ENCODE data around the gene IL4I1.
A peak's percentile ranks its signal among the peaks of the same experiment; 100 is the strongest.

Gene IL4I1

GRCh38 chr19:49884109-49884508 is 12.6 kb downstream of the IL4I1 start:
- peaks cover 14% of the 10 kb centered on the region for H3K36me3 ChIP-seq
- DNase-seq, result no peak
- H3K27me3 ChIP-seq, result no peaks in the 10 kb centered on the region
- no peak overlapping the region for H3K4me3 ChIP-seq (ENCODE audit: low read depth, low read length)
- H3K4me1 ChIP-seq, result no peaks in the 10 kb centered on the region
- H3K9me3 ChIP-seq, result no peaks in the 10 kb centered on the region
- TF ChIP-seq CTCF (IDR thresholded peaks at IDR 0.05; ENCODE audit: low read depth, low read length), result no peak

GRCh38 chr19:49883094-49883493 is 13.6 kb downstream of the IL4I1 start:
- H3K4me3 ChIP-seq (ENCODE audit: low read depth, low read length), result no peak overlapping the region
- peaks cover 14% of the 10 kb centered on the region for H3K36me3 ChIP-seq
- no peaks in the 10 kb centered on the region for H3K4me1 ChIP-seq
- H3K9me3 ChIP-seq, result no peaks in the 10 kb centered on the region
- no peaks in the 10 kb centered on the region for H3K27me3 ChIP-seq
- DNase-seq, result no peak
- no peak for TF ChIP-seq CTCF (IDR thresholded peaks at IDR 0.05; ENCODE audit: low read depth, low read length)

GRCh38 chr19:49882643-49883042 is 14.0 kb downstream of the IL4I1 start:
- no peak for TF ChIP-seq CTCF (IDR thresholded peaks at IDR 0.05; ENCODE audit: low read depth, low read length)
- Histone ChIP-seq H3K36me3 (peaks cover 14% of the 10 kb centered on the region), H3K4me3 (ENCODE audit: low read depth, low read length) (no peak overlapping the region), H3K9me3 (no peaks in the 10 kb centered on the region), H3K27me3 (no peaks in the 10 kb centered on the region), H3K4me1 (no peaks in the 10 kb centered on the region)
- DNase-seq, result no peak

GRCh38 chr19:49881672-49882394 is 14.9 kb downstream of the IL4I1 start:
- no peaks in the 10 kb centered on the region for H3K9me3 ChIP-seq
- peak; percentile 54 for DNase-seq
- H3K4me1 ChIP-seq, result no peaks in the 10 kb centered on the region
- no peaks in the 10 kb centered on the region for H3K27me3 ChIP-seq
- no peak overlapping the region for H3K4me3 ChIP-seq (ENCODE audit: low read depth, low read length)
- H3K36me3 ChIP-seq, result peaks cover 14% of the 10 kb centered on the region
- no peak for TF ChIP-seq CTCF (IDR thresholded peaks at IDR 0.05; ENCODE audit: low read depth, low read length)

GRCh38 chr19:49881186-49881585 is 15.5 kb downstream of the IL4I1 start:
- Histone ChIP-seq H3K4me3 (ENCODE audit: low read depth, low read length) (no peak overlapping the region), H3K9me3 (no peaks in the 10 kb centered on the region), H3K27me3 (no peaks in the 10 kb centered on the region), H3K36me3 (peaks cover 14% of the 10 kb centered on the region), H3K4me1 (no peaks in the 10 kb centered on the region)
- TF ChIP-seq CTCF (IDR thresholded peaks at IDR 0.05; ENCODE audit: low read depth, low read length), result no peak
- no peak for DNase-seq

GRCh38 chr19:49880162-49880869 is 16.4 kb downstream of the IL4I1 start:
- TF ChIP-seq CTCF (IDR thresholded peaks at IDR 0.05; ENCODE audit: low read depth, low read length), result no peak
- Histone ChIP-seq H3K36me3 (peaks cover 14% of the 10 kb centered on the region), H3K4me3 (ENCODE audit: low read depth, low read length) (no peak overlapping the region), H3K4me1 (no peaks in the 10 kb centered on the region), H3K9me3 (no peaks in the 10 kb centered on the region), H3K27me3 (no peaks in the 10 kb centered on the region)
- DNase-seq, result no peak

Data from BE2C (cell line).